GM23338 (cell line): ENCODE measurements around the gene VWCE. TPM values are rescaled to one million over a fixed set of nuclear protein-coding genes. Genes with fewer than 3 reads are reported as not detected.

Experiments used
- ATAC-seq: fragments of 200-7000 bp; cut with Tn5 transposase; 3 replicates; pipeline ENCODE4 v1.9.1; 2020
- DNase-seq: peaks from one replicate; pipeline ENCODE4 v3.0.0-alpha.2; 2015; ENCODE audit warnings: low spot score
- H2AFZ ChIP-seq: fragments of 200-600 bp; sonication (generic); 2 replicates; pipeline ENCODE4 v1.8.0; 2016; ENCODE audit warnings: antibody characterized with exemption, mild to moderate bottlenecking, moderate library complexity
- H3F3A ChIP-seq: fragments of 200-600 bp; sonication (generic); replicated peaks from 2 replicates; pipeline ENCODE4 v1.8.0; 2017; ENCODE audit warnings: antibody characterized with exemption, mixed run types, low read depth
- H3K27ac ChIP-seq: fragments of 200-600 bp; sonication (generic); 2 replicates; pipeline ENCODE4 v1.6.1; 2016; ENCODE audit warnings: low read depth
- H3K27me3 ChIP-seq: fragments of 200-600 bp; sonication (generic); 2 replicates; pipeline ENCODE4 v1.8.0; 2016; ENCODE audit warnings: mild to moderate bottlenecking, mixed run types, moderate library complexity; ENCODE audit not compliant: insufficient read depth
- H3K36me3 ChIP-seq: fragments of 200-600 bp; sonication (generic); 2 replicates; pipeline ENCODE4 v1.8.0; 2016; ENCODE audit warnings: mild to moderate bottlenecking; ENCODE audit not compliant: insufficient read depth
- H3K4me1 ChIP-seq: fragments of 200-600 bp; sonication (generic); 2 replicates; pipeline ENCODE4 v1.8.0; 2016; ENCODE audit warnings: mild to moderate bottlenecking, moderate library complexity; ENCODE audit not compliant: insufficient read depth
- H3K4me2 ChIP-seq: fragments of 200-600 bp; sonication (generic); 2 replicates; pipeline ENCODE4 v1.7.1; 2017; ENCODE audit warnings: mixed run types
- H3K4me3 ChIP-seq: fragments of 200-600 bp; sonication (generic); 2 replicates; pipeline ENCODE4 v1.6.1; 2016; ENCODE audit warnings: mixed run types
- H3K79me2 ChIP-seq: fragments of 200-600 bp; sonication (generic); replicated peaks from 2 replicates; pipeline ENCODE4 v1.8.0; 2017; ENCODE audit warnings: mild to moderate bottlenecking; ENCODE audit not compliant: insufficient read depth
- H3K9me2 ChIP-seq: fragments of 200-600 bp; sonication (generic); 2 replicates; pipeline ENCODE4 v1.8.0; 2017; ENCODE audit not compliant: insufficient read depth
- H4K20me1 ChIP-seq: fragments of 200-600 bp; sonication (generic); replicated peaks from 2 replicates; pipeline ENCODE4 v1.8.0; 2017; ENCODE audit warnings: mild to moderate bottlenecking; ENCODE audit not compliant: insufficient read depth
- H3K27ac Mint-ChIP-seq: 2 replicates; pipeline ENCODE4 v1.8.0; 2020; ENCODE audit warnings: inconsistent platforms, mild to moderate bottlenecking, moderate library complexity, mixed read lengths
- H3K27me3 Mint-ChIP-seq: 3 replicates; pipeline ENCODE4 v1.8.0; 2022; ENCODE audit warnings: low read depth, mild to moderate bottlenecking, moderate library complexity, mixed read lengths, inconsistent platforms; ENCODE audit not compliant: insufficient read depth, poor library complexity
- H3K36me3 Mint-ChIP-seq: 3 replicates; pipeline ENCODE4 v1.8.0; 2021; ENCODE audit warnings: low read depth, mild to moderate bottlenecking, inconsistent platforms, moderate library complexity, mixed read lengths
- H3K4me1 Mint-ChIP-seq: 3 replicates; pipeline ENCODE4 v1.8.0; 2020; ENCODE audit warnings: mild to moderate bottlenecking, inconsistent platforms, mixed read lengths
- H3K4me3 Mint-ChIP-seq: 3 replicates; pipeline ENCODE4 v1.8.0; 2021; ENCODE audit warnings: moderate library complexity, mild to moderate bottlenecking, inconsistent platforms, mixed read lengths
- H3K9me3 Mint-ChIP-seq: 3 replicates; pipeline ENCODE4 v1.8.0; 2020; ENCODE audit warnings: moderate library complexity, mild to moderate bottlenecking, inconsistent platforms, mixed read lengths
- CREB1 ChIP-seq: fragments of 250-450 bp; sonication (Bioruptor Pico); IDR thresholded peaks from 2 replicates; pipeline ENCODE4 v1.5.0; 2020; ENCODE audit warnings: low read depth, mild to moderate bottlenecking, moderate library complexity
- CTCF ChIP-seq, 2 experiments: fragments of 200-600 bp in 1 of 2; sonication (generic) in 1 of 2; conservative IDR thresholded peaks; 2 replicates each; pipeline versions ENCODE4 v1.5.1 to v1.6.1; 2016 to 2017; ENCODE audit warnings: antibody characterized with exemption in 2 of 2, low read depth in 2 of 2, mild to moderate bottlenecking in 2 of 2, moderate library complexity in 1 of 2
- ETS1 ChIP-seq: IDR thresholded peaks from 2 replicates; pipeline ENCODE4 v1.6.1; 2016; ENCODE audit warnings: antibody characterized with exemption
- EZH2 ChIP-seq: fragments of 200-600 bp; sonication (generic); IDR thresholded peaks from one replicate; pipeline ENCODE4 v1.8.0; 2017; ENCODE audit warnings: antibody characterized with exemption, mild to moderate bottlenecking, low read depth; ENCODE audit not compliant: unreplicated experiment
- EZH2phosphoT487 ChIP-seq: fragments of 200-600 bp; sonication (generic); IDR thresholded peaks from one replicate; pipeline ENCODE4 v1.8.1; 2018; ENCODE audit warnings: antibody characterized with exemption; ENCODE audit not compliant: unreplicated experiment
- JUNB ChIP-seq: IDR thresholded peaks from one replicate; pipeline ENCODE4 v1.6.1; 2016; ENCODE audit warnings: antibody characterized with exemption; ENCODE audit not compliant: unreplicated experiment
- NANOG ChIP-seq: IDR thresholded peaks from 2 replicates; pipeline ENCODE4 v1.6.1; 2016; ENCODE audit warnings: antibody characterized with exemption, borderline replicate concordance
- POLR2AphosphoS5 ChIP-seq: IDR thresholded peaks from 2 replicates; pipeline ENCODE4 v1.6.1; 2016; ENCODE audit warnings: antibody characterized with exemption, low read depth
- REST ChIP-seq: IDR thresholded peaks from one replicate; pipeline ENCODE4 v1.6.1; 2018; ENCODE audit warnings: antibody characterized with exemption; ENCODE audit not compliant: unreplicated experiment
- STAT1 ChIP-seq: IDR thresholded peaks from one replicate; pipeline ENCODE4 v1.6.1; 2016; ENCODE audit warnings: antibody characterized with exemption; ENCODE audit not compliant: unreplicated experiment
- ZNF114 ChIP-seq: fragments of 250-450 bp; sonication (Bioruptor Pico); IDR thresholded peaks from 2 replicates; pipeline ENCODE4 v1.5.0; 2020; ENCODE audit warnings: mild to moderate bottlenecking, moderate library complexity
- ZNF462 ChIP-seq: fragments of 250-450 bp; sonication (Bioruptor Pico); IDR thresholded peaks from 2 replicates; pipeline ENCODE4 v1.5.0; 2020; ENCODE audit warnings: mild to moderate bottlenecking, moderate library complexity
- polyA plus RNA-seq: library from polyadenylated mRNA; unstranded; fragments of >200 nt; fragmentation: Nextera tagmentation; extraction: Ambion mirVana; gene quantifications from 2 replicates; pipeline ENCODE4 v1.2.1, GENCODE V29; 2016
- total RNA-seq: library from RNA; depleted of rRNA; stranded (reverse); fragments of >200 nt; shearing (Covaris generic); gene quantifications from 2 replicates; pipeline ENCODE4 v1.2.3, GENCODE V29; 2014

The VWCE gene
- total and polyA plus RNA-seq, 2 experiments from 2014 or later, result 9.9 to 16.9 TPM

- no peak for TF ChIP-seq STAT1
- no peak for TF ChIP-seq CREB1 (CRISPR knock-in tag)
- no peak for TF ChIP-seq EZH2
- TF ChIP-seq ZNF114 (CRISPR knock-in tag), result no peak
- no peak for TF ChIP-seq REST
- TF ChIP-seq CTCF (conservative IDR thresholded peaks at IDR 0.05; ENCODE audit: low read depth in 2 of 2), result no peak
Observed at GRCh38 chr11:61329871-61330270, 34.8 kb upstream of the VWCE start (continued).

DNA sequence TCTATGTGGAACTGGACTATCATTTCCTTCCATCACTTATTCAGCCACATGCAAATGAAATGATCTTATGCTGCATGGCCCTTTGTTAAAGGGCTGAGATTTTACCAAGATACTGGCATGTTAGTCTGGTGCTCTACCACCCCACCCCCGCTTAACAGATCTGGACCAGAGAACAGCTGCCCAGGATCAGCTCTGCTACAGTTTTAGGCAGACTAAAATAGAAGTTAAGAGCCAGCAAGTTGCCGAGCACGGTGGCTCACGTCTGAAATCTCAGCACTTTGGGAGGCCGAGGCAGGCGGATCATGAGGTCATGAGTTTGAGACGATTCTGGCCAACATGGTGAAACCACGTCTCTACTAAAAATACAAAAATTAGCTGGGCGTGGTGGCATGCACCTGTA is 33.2 kb upstream of the VWCE start:
- Histone ChIP-seq H3K4me3 (no peak overlapping the region), H2AFZ (no peak overlapping the region), H3K79me2 (peaks cover 77% of the 10 kb centered on the region), H3K27ac (no peak overlapping the region), H3F3A (peaks cover 18% of the 10 kb centered on the region), H3K9me2 (no peaks in the 10 kb centered on the region), H3K4me2 (no peak overlapping the region), H3K27me3 (no peaks in the 10 kb centered on the region), H3K36me3 (peaks cover 62% of the 10 kb centered on the region), H4K20me1 (peaks cover 47% of the 10 kb centered on the region), H3K4me1 (peaks cover 13% of the 10 kb centered on the region)
- Mint-ChIP-seq H3K4me1 (peaks cover 14% of the 10 kb centered on the region), H3K27ac (no peak overlapping the region), H3K9me3 (no peaks in the 10 kb centered on the region), H3K36me3 (peaks cover 67% of the 10 kb centered on the region), H3K27me3 (peaks cover 10% of the 10 kb centered on the region), H3K4me3 (no peak overlapping the region)
- DNase-seq (no peak), ATAC-seq (no peak)
- TF ChIP-seq ETS1 (no peak), JUNB (no peak), EZH2 (no peak), ZNF462 (CRISPR knock-in tag) (no peak), POLR2AphosphoS5 (no peak), NANOG (no peak), ZNF114 (CRISPR knock-in tag) (no peak), CREB1 (CRISPR knock-in tag) (no peak), EZH2phosphoT487 (no peak)
